MM.1S (cell line): ENCODE results near the gene YY1.

Experiments
- DNase-seq: peaks from one replicate; pipeline ENCODE4 v3.0.0-alpha.2; 2015
- H2AFZ ChIP-seq: fragments of 300-600 bp; sonication (generic); 2 replicates; pipeline ENCODE4 v1.6.0; 2016; ENCODE audit warnings: antibody characterized with exemption, low read length
- H3F3A ChIP-seq: fragments of 300-600 bp; sonication (generic); 2 replicates; pipeline ENCODE4 v1.6.1; 2016; ENCODE audit warnings: mild to moderate bottlenecking, antibody characterized with exemption, low read length, moderate library complexity, mixed read lengths; ENCODE audit not compliant: insufficient read depth
- H3K27ac ChIP-seq: fragments of 300-600 bp; sonication (generic); 2 replicates; pipeline ENCODE4 v1.5.1; 2016; ENCODE audit warnings: mild to moderate bottlenecking, low read length
- H3K27me3 ChIP-seq: fragments of 300-600 bp; sonication (generic); replicated peaks from 2 replicates; pipeline ENCODE4 v1.6.0; 2016; ENCODE audit warnings: low read length; ENCODE audit not compliant: insufficient read depth
- H3K36me3 ChIP-seq: fragments of 300-600 bp; sonication (generic); replicated peaks from 2 replicates; pipeline ENCODE4 v1.6.1; 2016; ENCODE audit warnings: mild to moderate bottlenecking, low read length, mixed read lengths; ENCODE audit not compliant: insufficient read depth
- H3K4me1 ChIP-seq: fragments of 300-600 bp; sonication (generic); 2 replicates; pipeline ENCODE4 v1.6.1; 2016; ENCODE audit warnings: low read length, mixed read lengths
- H3K4me2 ChIP-seq: fragments of 300-600 bp; sonication (generic); 2 replicates; pipeline ENCODE4 v1.6.0; 2016; ENCODE audit warnings: low read depth, low read length
- H3K4me3 ChIP-seq: fragments of 300-600 bp; sonication (generic); 2 replicates; pipeline ENCODE4 v1.5.1; 2016; ENCODE audit warnings: low read length, mixed read lengths
- H3K79me2 ChIP-seq: fragments of 300-600 bp; sonication (generic); 2 replicates; pipeline ENCODE4 v1.6.1; 2016; ENCODE audit warnings: mixed run types, low read length, mixed read lengths
- H3K9ac ChIP-seq: fragments of 300-600 bp; sonication (generic); 2 replicates; pipeline ENCODE4 v1.6.1; 2016; ENCODE audit warnings: low read length, mixed read lengths
- H3K9me2 ChIP-seq: fragments of 300-600 bp; sonication (generic); replicated peaks from 2 replicates; pipeline ENCODE4 v1.6.1; 2016; ENCODE audit warnings: mild to moderate bottlenecking, low read length, mixed read lengths; ENCODE audit not compliant: insufficient read depth
- H3K9me3 ChIP-seq: fragments of 300-600 bp; sonication (generic); replicated peaks from 2 replicates; pipeline ENCODE4 v1.6.1; 2016; ENCODE audit warnings: mild to moderate bottlenecking, low read length, mixed read lengths; ENCODE audit not compliant: insufficient read depth
- H4K20me1 ChIP-seq: fragments of 300-600 bp; sonication (generic); 2 replicates; pipeline ENCODE4 v1.6.1; 2016; ENCODE audit warnings: mild to moderate bottlenecking, low read length, moderate library complexity, mixed read lengths; ENCODE audit not compliant: insufficient read depth
- EZH2 ChIP-seq: fragments of 300-600 bp; sonication (generic); optimal IDR thresholded peaks from 2 replicates; pipeline ENCODE3; 2017; ENCODE audit warnings: low read depth, mild to moderate bottlenecking, antibody characterized with exemption, low read length, mixed read lengths
- EZH2phosphoT487 ChIP-seq: fragments of 300-600 bp; sonication (generic); IDR thresholded peaks from 2 replicates; pipeline ENCODE4 v1.6.1; 2018; ENCODE audit warnings: antibody characterized with exemption, low read length
- TF ChIP-seq, protein P1 (sequence below): fragments of 300-600 bp; sonication (generic); IDR thresholded peaks from 2 replicates; pipeline ENCODE4 v1.5.1; 2016; ENCODE audit warnings: antibody characterized with exemption, low read length, mixed read lengths

Gene YY1

DNA sequence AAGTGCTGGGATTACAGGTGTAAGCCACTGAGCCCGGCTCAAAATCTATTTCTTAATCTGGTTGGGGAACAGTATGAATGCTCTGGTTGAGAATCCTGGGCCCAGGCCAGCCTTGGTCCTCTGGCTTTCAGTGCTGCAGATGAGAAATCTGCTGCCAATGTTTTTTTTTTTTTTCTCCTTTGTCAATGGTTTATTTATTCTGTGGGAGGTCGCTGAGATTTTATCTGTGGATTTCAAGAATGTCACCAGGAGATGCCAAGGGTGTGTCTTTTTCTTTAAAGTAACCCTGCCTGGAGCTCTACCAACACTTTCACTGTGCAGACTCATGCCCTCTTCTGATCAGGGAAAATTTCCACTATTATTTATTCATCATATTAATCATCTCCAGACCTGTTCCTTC is 63.7 kb downstream of the YY1 start:
- Histone ChIP-seq H3K27me3 (peaks cover 7% of the 10 kb centered on the region; the same call in 1 of the 2 replicates), H3K9ac (no peak overlapping the region), H3K79me2 (no peaks in the 10 kb centered on the region), H3F3A (no peaks in the 10 kb centered on the region), H3K9me2 (no peaks in the 10 kb centered on the region), H3K9me3 (no peaks in the 10 kb centered on the region), H2AFZ (no peak overlapping the region), H3K36me3 (no peaks in the 10 kb centered on the region), H3K27ac (no peak overlapping the region), H3K4me1 (no peaks in the 10 kb centered on the region), H3K4me2 (no peak overlapping the region), H4K20me1 (no peaks in the 10 kb centered on the region), H3K4me3 (no peak overlapping the region)
- DNase-seq = no peak
- TF ChIP-seq EZH2phosphoT487 = no peak

DNA sequence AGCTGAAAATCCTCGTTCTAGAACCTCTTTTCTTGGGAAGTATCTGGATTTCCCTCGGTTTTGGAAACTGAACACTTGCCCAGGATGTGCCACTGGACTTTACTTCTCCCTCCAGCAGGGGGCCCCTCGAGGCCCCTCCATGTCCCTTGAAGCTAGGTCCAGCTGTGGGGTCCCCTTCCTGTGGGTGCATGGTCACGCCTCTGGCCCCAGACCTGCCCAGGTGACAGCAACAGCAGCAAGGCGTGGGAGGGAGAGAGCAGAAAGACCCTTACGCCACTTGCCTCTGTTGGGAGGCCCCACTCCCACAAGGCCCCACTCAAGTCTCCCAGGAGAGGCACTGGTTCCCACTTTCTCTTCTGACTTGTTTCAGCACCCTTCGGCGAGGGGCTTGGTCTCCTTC is 64.2 kb downstream of the YY1 start:
- Histone ChIP-seq H3K27me3 (peaks cover 7% of the 10 kb centered on the region; the same call in 1 of the 2 replicates), H3K79me2 (no peaks in the 10 kb centered on the region), H3K4me3 (no peak overlapping the region), H3K36me3 (no peaks in the 10 kb centered on the region), H2AFZ (no peak overlapping the region), H3K9me3 (no peaks in the 10 kb centered on the region), H3K9me2 (no peaks in the 10 kb centered on the region), H3K27ac (no peak overlapping the region), H3F3A (no peaks in the 10 kb centered on the region), H3K4me2 (no peak overlapping the region), H3K4me1 (no peaks in the 10 kb centered on the region), H3K9ac (no peak overlapping the region), H4K20me1 (no peaks in the 10 kb centered on the region)
- no peak for DNase-seq
- no peak for TF ChIP-seq EZH2phosphoT487
- TF ChIP-seq, protein P1, sequence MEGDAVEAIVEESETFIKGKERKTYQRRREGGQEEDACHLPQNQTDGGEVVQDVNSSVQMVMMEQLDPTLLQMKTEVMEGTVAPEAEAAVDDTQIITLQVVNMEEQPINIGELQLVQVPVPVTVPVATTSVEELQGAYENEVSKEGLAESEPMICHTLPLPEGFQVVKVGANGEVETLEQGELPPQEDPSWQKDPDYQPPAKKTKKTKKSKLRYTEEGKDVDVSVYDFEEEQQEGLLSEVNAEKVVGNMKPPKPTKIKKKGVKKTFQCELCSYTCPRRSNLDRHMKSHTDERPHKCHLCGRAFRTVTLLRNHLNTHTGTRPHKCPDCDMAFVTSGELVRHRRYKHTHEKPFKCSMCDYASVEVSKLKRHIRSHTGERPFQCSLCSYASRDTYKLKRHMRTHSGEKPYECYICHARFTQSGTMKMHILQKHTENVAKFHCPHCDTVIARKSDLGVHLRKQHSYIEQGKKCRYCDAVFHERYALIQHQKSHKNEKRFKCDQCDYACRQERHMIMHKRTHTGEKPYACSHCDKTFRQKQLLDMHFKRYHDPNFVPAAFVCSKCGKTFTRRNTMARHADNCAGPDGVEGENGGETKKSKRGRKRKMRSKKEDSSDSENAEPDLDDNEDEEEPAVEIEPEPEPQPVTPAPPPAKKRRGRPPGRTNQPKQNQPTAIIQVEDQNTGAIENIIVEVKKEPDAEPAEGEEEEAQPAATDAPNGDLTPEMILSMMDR = peak; percentile 41

DNA sequence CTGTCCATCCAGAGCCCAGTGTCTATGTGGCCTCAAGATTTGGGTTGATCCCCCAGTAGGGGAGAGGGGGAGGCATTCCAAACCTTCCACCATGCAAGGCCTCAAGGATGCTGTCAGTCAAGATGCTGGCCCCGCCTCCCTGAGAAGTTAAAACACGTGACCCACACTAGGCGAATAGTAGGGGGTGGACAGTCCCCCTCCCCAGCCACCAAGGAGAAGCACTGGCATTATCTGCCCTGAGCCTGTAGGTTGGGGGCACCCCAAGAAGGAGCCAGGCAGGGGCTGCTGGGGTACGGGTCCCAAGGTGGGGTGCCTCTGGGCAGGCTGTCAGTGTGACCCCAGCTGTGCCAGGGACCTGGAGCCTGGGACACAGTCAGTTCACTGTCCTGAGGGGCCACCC is 65.0 kb downstream of the YY1 start:
- H3K4me3 ChIP-seq = no peak overlapping the region
- H3K9me2 ChIP-seq = no peaks in the 10 kb centered on the region
- no peaks in the 10 kb centered on the region for H3K79me2 ChIP-seq
- no peaks in the 10 kb centered on the region for H4K20me1 ChIP-seq
- H3K27me3 ChIP-seq = peaks cover 7% of the 10 kb centered on the region; the same call in 1 of the 2 replicates
- TF ChIP-seq EZH2 (no peak), EZH2phosphoT487 (no peak)
- TF ChIP-seq, protein P1 = no peak
- H3K36me3 ChIP-seq = no peaks in the 10 kb centered on the region
- no peaks in the 10 kb centered on the region for H3K9me3 ChIP-seq
- no peak for DNase-seq
- no peak overlapping the region for H2AFZ ChIP-seq
- no peaks in the 10 kb centered on the region for H3F3A ChIP-seq
- H3K4me1 ChIP-seq = no peaks in the 10 kb centered on the region
- H3K27ac ChIP-seq = no peak overlapping the region
- no peak overlapping the region for H3K4me2 ChIP-seq
- no peak overlapping the region for H3K9ac ChIP-seq

DNA sequence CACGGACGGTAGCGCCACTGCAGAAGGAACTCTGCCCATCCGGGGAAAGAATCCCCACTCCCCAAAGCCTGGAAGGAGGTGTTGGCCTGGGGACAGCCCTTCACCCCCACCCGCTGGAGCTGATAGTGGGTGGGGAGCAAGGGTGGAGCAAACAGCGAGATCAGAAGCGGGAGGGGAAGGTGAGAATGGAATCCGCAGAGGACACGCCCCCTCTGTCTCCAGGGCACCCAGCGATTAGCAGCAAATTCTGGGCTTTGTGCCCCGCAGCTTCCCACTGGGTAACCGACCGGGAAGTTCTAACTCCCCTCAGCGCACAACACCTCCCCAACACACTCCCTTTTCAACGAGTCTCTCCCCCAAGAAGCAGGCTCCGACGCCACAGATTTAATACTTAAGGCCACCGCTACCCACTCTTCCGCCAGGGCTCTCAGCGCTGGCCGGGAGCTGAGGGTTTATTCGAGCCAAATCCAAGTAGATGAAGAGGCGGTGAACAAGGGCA is 65.9 kb downstream of the YY1 start:
- H3F3A ChIP-seq = no peaks in the 10 kb centered on the region
- no peaks in the 10 kb centered on the region for H3K9me3 ChIP-seq
- no peak for DNase-seq
- H3K27me3 ChIP-seq = peaks cover 7% of the 10 kb centered on the region; the same call in 1 of the 2 replicates
- H3K4me1 ChIP-seq = no peaks in the 10 kb centered on the region
- no peaks in the 10 kb centered on the region for H3K79me2 ChIP-seq
- TF ChIP-seq, protein P1 = no peak
- TF ChIP-seq EZH2phosphoT487 = no peak
- no peak for TF ChIP-seq EZH2
- H3K27ac ChIP-seq = no peak overlapping the region
- H3K4me2 ChIP-seq = no peak overlapping the region
- H3K9me2 ChIP-seq = no peaks in the 10 kb centered on the region
- no peak overlapping the region for H3K4me3 ChIP-seq
- no peak overlapping the region for H2AFZ ChIP-seq
- no peak overlapping the region for H3K9ac ChIP-seq
- no peaks in the 10 kb centered on the region for H3K36me3 ChIP-seq
- H4K20me1 ChIP-seq = no peaks in the 10 kb centered on the region
